Measurements from ENCODE around the gene HGFAC. TPM values are rescaled to one million over a fixed set of nuclear protein-coding genes. Genes with fewer than 3 reads are reported as not detected.

The HGFAC gene
- total RNA-seq, 1 experiment from 2014 or later = 0.42 TPM

- no peaks in the 10 kb centered on the region for H3K27me3 ChIP-seq (replicated peaks)
- peaks cover 36% of the 10 kb centered on the region for H3K4me1 ChIP-seq (replicated peaks)
- H3K27ac ChIP-seq = 0 out of 2 replicates have a peak overlapping the region, but pooled peaks have one; percentile 13
- no peak overlapping the region for H3K4me3 ChIP-seq
- peaks cover 9% of the 10 kb centered on the region; the same call in 1 of the 2 replicates for H3K36me3 ChIP-seq
- DNase-seq (ENCODE audit: low read depth in 1 of 2, low spot score in 2 of 2) = peak; percentile 47 to 55
- no peaks in the 10 kb centered on the region for H3K9me3 ChIP-seq (replicated peaks)
Observed at GRCh38 chr4:3436798-3437581, 4.8 kb upstream of the HGFAC start.

GRCh38 chr4:3437582-3437936 lies 4.2 kb upstream of the HGFAC start:
- Histone ChIP-seq H3K4me3 (no peak overlapping the region), H3K27me3 (replicated peaks) (no peaks in the 10 kb centered on the region), H3K4me1 (replicated peaks) (peaks cover 36% of the 10 kb centered on the region), H3K27ac (no peak overlapping the region), H3K9me3 (replicated peaks) (no peaks in the 10 kb centered on the region), H3K36me3 (peaks cover 6% of the 10 kb centered on the region; the same call in 1 of the 2 replicates)
- DNase-seq (ENCODE audit: low read depth in 1 of 2, low spot score in 2 of 2) = no peak

DNA sequence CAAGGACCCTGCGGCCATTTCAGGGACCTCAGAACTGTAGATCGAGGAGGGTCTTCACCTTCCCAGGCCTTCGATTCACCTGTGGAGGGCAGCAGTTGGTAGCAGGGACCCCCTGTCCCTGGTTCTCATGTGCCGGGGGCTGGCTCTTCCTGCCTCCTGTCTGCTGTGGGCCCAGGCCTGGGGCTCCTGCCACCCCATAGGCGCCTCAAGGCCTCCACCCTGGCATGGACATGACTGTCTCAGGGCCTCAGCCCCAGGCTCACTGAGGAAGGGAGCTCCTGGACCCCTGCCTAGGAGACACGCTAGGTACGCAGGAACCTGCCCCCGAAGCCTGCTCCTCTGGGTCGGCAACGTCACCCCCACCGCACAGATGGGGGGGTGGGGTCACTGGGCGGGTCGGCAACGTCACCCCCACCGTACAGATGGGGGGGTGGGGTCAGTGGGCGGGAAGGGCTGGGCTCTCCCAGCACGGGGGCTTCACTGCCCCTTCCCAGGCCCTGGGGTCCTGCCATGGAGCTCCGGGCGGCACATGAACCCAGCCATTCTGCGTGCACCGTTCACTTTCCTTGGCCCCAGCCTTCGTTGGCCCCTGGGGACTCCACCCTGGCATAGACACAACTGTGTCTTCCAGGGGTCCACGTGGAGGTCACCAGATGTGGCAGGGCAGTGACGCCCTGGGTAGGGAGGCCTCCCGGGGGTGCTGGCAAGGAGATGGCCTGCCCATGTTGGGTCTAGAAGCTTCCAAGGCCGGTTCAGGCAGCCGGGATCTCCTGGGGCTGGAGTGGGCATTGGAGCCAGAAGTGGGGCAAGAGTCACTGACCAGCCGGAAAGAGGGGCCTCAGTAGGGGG lies 3.5 kb upstream of the HGFAC start:
- no peak overlapping the region for H3K27ac ChIP-seq
- no peaks in the 10 kb centered on the region for H3K9me3 ChIP-seq (replicated peaks)
- H3K27me3 ChIP-seq (replicated peaks) = no peaks in the 10 kb centered on the region
- H3K36me3 ChIP-seq = no peaks in the 10 kb centered on the region
- no peak overlapping the region for H3K4me3 ChIP-seq
- H3K4me1 ChIP-seq (replicated peaks) = peaks cover 36% of the 10 kb centered on the region
- DNase-seq (ENCODE audit: low read depth in 1 of 2, low spot score in 2 of 2) = no peak

DNA sequence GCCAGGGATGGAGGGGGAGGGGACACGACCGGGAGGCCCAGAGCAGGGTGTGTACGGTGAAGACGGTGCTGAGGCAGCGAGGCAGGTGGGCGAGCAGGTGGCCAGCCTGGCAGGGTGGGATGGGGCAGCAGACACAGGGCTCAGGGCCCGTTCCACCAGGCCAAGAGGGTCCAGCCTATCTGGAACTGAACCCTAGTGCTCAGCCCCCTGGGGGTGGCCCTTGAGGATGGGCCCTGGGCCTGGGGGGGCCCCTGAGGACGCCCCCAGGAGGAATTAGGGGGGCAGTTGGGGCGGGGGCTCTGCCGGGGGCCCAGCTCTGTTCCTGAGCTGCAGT lies 3.0 kb upstream of the HGFAC start:
- Histone ChIP-seq H3K36me3 (no peaks in the 10 kb centered on the region), H3K4me3 (no peak overlapping the region), H3K4me1 (replicated peaks) (peaks cover 36% of the 10 kb centered on the region), H3K27me3 (replicated peaks) (no peaks in the 10 kb centered on the region), H3K27ac (no peak overlapping the region), H3K9me3 (replicated peaks) (no peaks in the 10 kb centered on the region)
- no peak for DNase-seq (ENCODE audit: low read depth in 1 of 2, low spot score in 2 of 2)

GRCh38 chr4:3439391-3439790 lies 2.4 kb upstream of the HGFAC start:
- H3K4me3 ChIP-seq = no peak overlapping the region
- H3K9me3 ChIP-seq (replicated peaks) = no peaks in the 10 kb centered on the region
- H3K27ac ChIP-seq = no peak overlapping the region
- no peak for DNase-seq (ENCODE audit: low read depth in 1 of 2, low spot score in 2 of 2)
- H3K36me3 ChIP-seq = no peaks in the 10 kb centered on the region
- H3K4me1 ChIP-seq (replicated peaks) = peaks cover 36% of the 10 kb centered on the region
- no peaks in the 10 kb centered on the region for H3K27me3 ChIP-seq (replicated peaks)

- H3K9me3 ChIP-seq (replicated peaks) = no peaks in the 10 kb centered on the region
- H3K36me3 ChIP-seq = no peaks in the 10 kb centered on the region
- DNase-seq (ENCODE audit: low read depth in 1 of 2, low spot score in 2 of 2) = no peak
- H3K27ac ChIP-seq = no peak overlapping the region
- H3K4me3 ChIP-seq = no peak overlapping the region
- H3K4me1 ChIP-seq (replicated peaks) = peaks cover 36% of the 10 kb centered on the region
- H3K27me3 ChIP-seq (replicated peaks) = no peaks in the 10 kb centered on the region
Observed at GRCh38 chr4:3440011-3440410, 1.8 kb upstream of the HGFAC start.

GRCh38 chr4:3440979-3441500 lies 728 bp upstream of the HGFAC start:
- Histone ChIP-seq H3K36me3 (no peaks in the 10 kb centered on the region), H3K4me1 (replicated peaks) (peaks cover 36% of the 10 kb centered on the region), H3K27ac (no peak overlapping the region), H3K4me3 (no peak overlapping the region), H3K9me3 (replicated peaks) (no peaks in the 10 kb centered on the region), H3K27me3 (replicated peaks) (no peaks in the 10 kb centered on the region)
- DNase-seq (ENCODE audit: low read depth in 1 of 2, low spot score in 2 of 2) = peak; percentile 34 to 55

- Histone ChIP-seq H3K27me3 (replicated peaks) (no peaks in the 10 kb centered on the region), H3K9me3 (replicated peaks) (no peaks in the 10 kb centered on the region), H3K4me1 (replicated peaks) (peaks cover 21% of the 10 kb centered on the region), H3K36me3 (no peaks in the 10 kb centered on the region), H3K27ac (no peak overlapping the region), H3K4me3 (no peak overlapping the region)
- DNase-seq (ENCODE audit: low read depth in 1 of 2, low spot score in 2 of 2) = no peak
Observed at GRCh38 chr4:3442460-3442958, 741 bp downstream of the HGFAC start.

- H3K9me3 ChIP-seq (replicated peaks) = no peaks in the 10 kb centered on the region
- H3K36me3 ChIP-seq = no peaks in the 10 kb centered on the region
- H3K4me3 ChIP-seq = no peak overlapping the region
- no peaks in the 10 kb centered on the region for H3K27me3 ChIP-seq (replicated peaks)
- DNase-seq (ENCODE audit: low read depth in 1 of 2, low spot score in 2 of 2) = no peak
- H3K4me1 ChIP-seq (replicated peaks) = peaks cover 20% of the 10 kb centered on the region
- no peak overlapping the region for H3K27ac ChIP-seq
Observed at GRCh38 chr4:3442959-3443749, 1.4 kb downstream of the HGFAC start.

GRCh38 chr4:3443750-3444309 lies 2.1 kb downstream of the HGFAC start:
- Histone ChIP-seq H3K27me3 (replicated peaks) (no peaks in the 10 kb centered on the region), H3K4me3 (no peak overlapping the region), H3K36me3 (no peaks in the 10 kb centered on the region), H3K27ac (no peak overlapping the region), H3K4me1 (replicated peaks) (peaks cover 20% of the 10 kb centered on the region), H3K9me3 (replicated peaks) (no peaks in the 10 kb centered on the region)
- DNase-seq (ENCODE audit: low read depth in 1 of 2, low spot score in 2 of 2) = no peak

DNA sequence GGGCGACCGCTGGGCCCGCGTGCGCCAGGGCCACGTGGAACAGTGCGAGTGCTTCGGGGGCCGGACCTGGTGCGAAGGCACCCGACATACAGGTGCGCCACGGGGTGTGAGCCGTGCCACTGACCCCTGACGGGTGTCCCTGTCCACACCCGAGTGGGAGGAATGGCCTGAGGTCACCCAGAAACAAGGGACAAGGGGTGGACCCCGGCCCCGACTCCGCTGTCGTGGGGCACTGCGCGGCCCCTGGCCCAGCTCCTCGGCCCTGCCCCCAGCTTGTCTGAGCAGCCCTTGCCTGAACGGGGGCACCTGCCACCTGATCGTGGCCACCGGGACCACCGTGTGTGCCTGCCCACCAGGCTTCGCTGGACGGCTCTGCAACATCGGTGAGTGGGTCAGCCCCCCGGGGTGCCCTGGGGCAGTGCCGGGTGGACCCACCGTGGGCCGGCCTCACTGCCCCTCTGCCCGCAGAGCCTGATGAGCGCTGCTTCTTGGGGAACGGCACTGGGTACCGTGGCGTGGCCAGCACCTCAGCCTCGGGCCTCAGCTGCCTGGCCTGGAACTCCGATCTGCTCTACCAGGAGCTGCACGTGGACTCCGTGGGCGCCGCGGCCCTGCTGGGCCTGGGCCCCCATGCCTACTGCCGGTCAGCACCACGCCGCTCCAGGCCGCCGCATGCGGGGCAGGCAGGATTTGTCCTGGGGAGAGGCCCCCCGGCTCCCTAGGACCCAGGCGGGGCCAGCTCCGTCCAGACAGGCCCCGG lies 2.8 kb downstream of the HGFAC start:
- Histone ChIP-seq H3K4me3 (no peak overlapping the region), H3K4me1 (replicated peaks) (peaks cover 17% of the 10 kb centered on the region), H3K36me3 (no peaks in the 10 kb centered on the region), H3K27ac (no peak overlapping the region), H3K27me3 (replicated peaks) (no peaks in the 10 kb centered on the region), H3K9me3 (replicated peaks) (no peaks in the 10 kb centered on the region)
- no peak for DNase-seq (ENCODE audit: low read depth in 1 of 2, low spot score in 2 of 2)

DNA sequence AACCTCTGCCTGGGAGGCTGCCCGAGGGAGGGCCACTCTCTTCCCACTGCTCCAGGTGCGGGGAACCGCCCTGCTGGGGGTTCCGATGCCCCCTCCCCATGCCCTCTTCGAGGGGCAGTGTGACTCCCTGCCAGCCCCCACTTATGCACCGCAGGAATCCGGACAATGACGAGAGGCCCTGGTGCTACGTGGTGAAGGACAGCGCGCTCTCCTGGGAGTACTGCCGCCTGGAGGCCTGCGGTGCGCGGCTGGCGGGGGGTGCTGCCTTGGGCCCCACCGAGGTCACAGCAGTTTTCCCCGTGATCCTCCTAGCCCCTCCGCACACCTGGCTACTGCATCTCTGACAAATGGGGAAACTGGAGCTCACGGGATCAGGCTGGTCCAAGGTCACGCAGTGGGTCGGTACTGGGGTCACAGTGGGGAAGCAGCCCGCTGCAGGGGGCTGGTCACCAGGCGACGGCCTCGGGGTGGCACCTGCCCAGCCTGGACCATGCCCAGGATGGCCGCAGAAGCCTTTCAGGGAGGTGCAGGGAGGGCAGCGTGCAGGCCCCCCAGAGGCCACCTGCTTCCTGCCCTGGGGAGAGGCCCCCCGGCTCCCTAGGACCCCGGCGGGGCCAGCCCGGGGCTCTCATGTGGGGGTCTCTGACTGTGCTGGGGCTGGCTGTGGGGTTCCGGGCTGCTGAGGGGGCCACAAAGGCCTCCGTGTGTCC lies 3.5 kb downstream of the HGFAC start:
- Histone ChIP-seq H3K4me3 (no peak overlapping the region), H3K27ac (no peak overlapping the region), H3K36me3 (no peaks in the 10 kb centered on the region), H3K4me1 (replicated peaks) (peaks cover 9% of the 10 kb centered on the region), H3K9me3 (replicated peaks) (no peaks in the 10 kb centered on the region), H3K27me3 (replicated peaks) (no peaks in the 10 kb centered on the region)
- no peak for DNase-seq (ENCODE audit: low read depth in 1 of 2, low spot score in 2 of 2)

All from SJSA1 (cell line).